Keratinocyte (primary cell): Measurements from ENCODE around the gene SPOCD1. TPM values are rescaled to one million over a fixed set of nuclear protein-coding genes. Genes with fewer than 3 reads are reported as not detected.

Experiments used
- DNase-seq: peaks from one replicate; pipeline ENCODE4 v3.0.0-alpha.2; 2011; ENCODE audit warnings: low read depth, missing footprints, low spot score
- FAIRE-seq: peaks from 2 replicates; lab custom pipeline; 2011; peaks lifted over from hg19 to GRCh38; lab: Jason Lieb, UNC
- H2AFZ ChIP-seq: 2 replicates; pipeline ENCODE4 v1.6.0; 2012; ENCODE audit warnings: low read length, control low read depth, inconsistent platforms; ENCODE audit not compliant: control insufficient read depth
- H3K27ac ChIP-seq: 2 replicates; pipeline ENCODE4 v1.5.1; 2011; ENCODE audit warnings: low read length; ENCODE audit not compliant: control insufficient read depth, insufficient read depth
- H3K27me3 ChIP-seq: 3 replicates; pipeline ENCODE4 v1.6.0; 2011; ENCODE audit warnings: low read length; ENCODE audit not compliant: control insufficient read depth, insufficient read depth; ENCODE audit errors: extremely low read depth
- H3K36me3 ChIP-seq, 2 experiments: 2 replicates in 1 of 2; 3 replicates in 1 of 2; pipeline ENCODE4 v1.5.1; 2011; ENCODE audit warnings: low read length in 2 of 2, mild to moderate bottlenecking in 1 of 2; ENCODE audit not compliant: control insufficient read depth in 2 of 2, insufficient read depth in 2 of 2; ENCODE audit errors: extremely low read depth in 1 of 2
- H3K4me1 ChIP-seq: 3 replicates; pipeline ENCODE4 v1.5.1; 2011; ENCODE audit warnings: low read length; ENCODE audit not compliant: control insufficient read depth, insufficient read depth; ENCODE audit errors: extremely low read depth
- H3K4me2 ChIP-seq: 3 replicates; pipeline ENCODE4 v1.6.0; 2011; ENCODE audit warnings: low read depth, low read length; ENCODE audit not compliant: control insufficient read depth, insufficient read depth; ENCODE audit errors: extremely low read depth
- H3K4me3 ChIP-seq, 3 experiments: fragments of 200-600 bp in 1 of 3; sonication (generic) in 1 of 3; 2 replicates in 2 of 3; 3 replicates in 1 of 3; pipeline ENCODE4 v1.5.1; 2011 to 2016; ENCODE audit warnings: low read length in 3 of 3, mild to moderate bottlenecking in 3 of 3, control low read depth in 2 of 3, inconsistent platforms in 1 of 3, low read depth in 1 of 3, mixed read lengths in 1 of 3, mixed run types in 1 of 3, moderate library complexity in 1 of 3; ENCODE audit not compliant: control insufficient read depth in 2 of 3, insufficient read depth in 2 of 3; ENCODE audit errors: extremely low read depth in 1 of 3
- H3K79me2 ChIP-seq: 2 replicates; pipeline ENCODE4 v1.6.0; 2012; ENCODE audit warnings: low read length; ENCODE audit not compliant: control insufficient read depth, insufficient read depth
- H3K9ac ChIP-seq: 3 replicates; pipeline ENCODE4 v1.6.0; 2011; ENCODE audit warnings: low read length; ENCODE audit not compliant: control insufficient read depth, insufficient read depth; ENCODE audit errors: extremely low read depth
- H3K9me1 ChIP-seq: 3 replicates; pipeline ENCODE4 v1.6.0; 2011; ENCODE audit warnings: low read length; ENCODE audit not compliant: control insufficient read depth, insufficient read depth; ENCODE audit errors: extremely low read depth
- H3K9me3 ChIP-seq: 2 replicates; pipeline ENCODE4 v1.5.1; 2012; ENCODE audit warnings: low read depth, low read length; ENCODE audit not compliant: control insufficient read depth
- H4K20me1 ChIP-seq: 3 replicates; pipeline ENCODE4 v1.6.0; 2011; ENCODE audit warnings: low read length; ENCODE audit not compliant: control insufficient read depth, insufficient read depth; ENCODE audit errors: extremely low read depth
- CTCF ChIP-seq, 3 experiments: IDR thresholded peaks in 1 of 3; conservative IDR thresholded peaks in 1 of 3; optimal IDR thresholded peaks in 1 of 3; 2 replicates in 2 of 3; 3 replicates in 1 of 3; pipeline versions ENCODE3 to v1.5.1; 2011; ENCODE audit warnings: low read length in 3 of 3, mild to moderate bottlenecking in 3 of 3, moderate library complexity in 2 of 3, control low read depth in 1 of 3, inconsistent platforms in 1 of 3; ENCODE audit not compliant: insufficient read depth in 2 of 3; ENCODE audit errors: extremely low read depth in 1 of 3
- EZH2 ChIP-seq: IDR thresholded peaks from one replicate; pipeline ENCODE4 v1.6.1; 2012; ENCODE audit warnings: inconsistent platforms, mild to moderate bottlenecking, low read length, moderate library complexity
- dilution Hi-C: fragments of 300-500 bp; cut with MboI; formaldehyde crosslinking; loops from one replicate; pipeline ENCODE4 v1.7.0; 2020; ENCODE audit warnings: low sequenced_read_pairs; ENCODE audit not compliant: extremely low pct_ligation_motif_present
- polyA plus RNA-seq, 5 experiments: library from polyadenylated mRNA; depleted of rRNA in 3 of 5; stranded (reverse) in 3 of 5; stranded (forward) in 1 of 5; unstranded in 1 of 5; fragments of >200 nt; gene quantifications; 1 replicate in 1 of 5; 2 replicates in 3 of 5; 3 replicates in 1 of 5; pipeline versions ENCODE4 v1.2.1 to v1.2.3, GENCODE V29; 2011 to 2012; ENCODE audit warnings: missing spikeins in 2 of 5, low read depth in 1 of 5, low replicate concordance in 1 of 5

The SPOCD1 gene
- polyA plus RNA-seq, 1 donor (not counting 4 experiments of a cell fraction or from before 2014, with no cell fraction given): 4.7 TPM

GRCh38 chr1:31843506-31843905 lies 27.7 kb upstream of the SPOCD1 start:
- DNase-seq (peak; percentile 1), FAIRE-seq (no peak)
- Histone ChIP-seq H3K4me1 (peaks cover 10% of the 10 kb centered on the region), H3K36me3 (no peaks in the 10 kb centered on the region), H3K79me2 (no peaks in the 10 kb centered on the region), H3K27me3 (no peaks in the 10 kb centered on the region), H4K20me1 (no peaks in the 10 kb centered on the region), H3K9me1 (no peaks in the 10 kb centered on the region), H3K4me3 (no peak overlapping the region), H2AFZ (no peak overlapping the region), H3K4me2 (peak overlapping the region; percentile 3), H3K9me3 (no peaks in the 10 kb centered on the region), H3K9ac (no peak overlapping the region), H3K27ac (no peak overlapping the region)
- TF ChIP-seq EZH2 (no peak), CTCF (optimal IDR thresholded peaks at IDR 0.05 in 1 of 3, IDR thresholded peaks at IDR 0.05 in 1 of 3, conservative IDR thresholded peaks at IDR 0.05 in 1 of 3; ENCODE audit: extremely low read depth in 1 of 3, insufficient read depth in 2 of 3, low read length in 3 of 3) (peak in 1 of 3 experiments; percentile 3)
- dilution Hi-C loops: no loop called here

- no peak for FAIRE-seq
- H3K9ac ChIP-seq: no peak overlapping the region
- H3K9me3 ChIP-seq: no peaks in the 10 kb centered on the region
- H3K4me3 ChIP-seq: no peak overlapping the region
- no peaks in the 10 kb centered on the region for H3K9me1 ChIP-seq
- H3K27me3 ChIP-seq: peaks cover 13% of the 10 kb centered on the region
- no peaks in the 10 kb centered on the region for H4K20me1 ChIP-seq
- H3K27ac ChIP-seq: no peak overlapping the region
- H3K4me2 ChIP-seq: no peak overlapping the region
- H3K4me1 ChIP-seq: peaks cover 10% of the 10 kb centered on the region
- no peak overlapping the region for H2AFZ ChIP-seq
- no peak for TF ChIP-seq EZH2
- no peak for TF ChIP-seq CTCF (optimal IDR thresholded peaks at IDR 0.05 in 1 of 3, IDR thresholded peaks at IDR 0.05 in 1 of 3, conservative IDR thresholded peaks at IDR 0.05 in 1 of 3; ENCODE audit: extremely low read depth in 1 of 3, insufficient read depth in 2 of 3, low read length in 3 of 3)
- no peak for DNase-seq
- no peaks in the 10 kb centered on the region for H3K36me3 ChIP-seq
- H3K79me2 ChIP-seq: no peaks in the 10 kb centered on the region
- dilution Hi-C loops: no loop called here
Observed at GRCh38 chr1:31839662-31840343, 24.0 kb upstream of the SPOCD1 start.
